Loucy (cell line): Measurements from ENCODE around the gene GADL1.

Source experiments
- H2AFZ ChIP-seq: fragments of 200-600 bp; sonication (generic); 2 replicates; pipeline ENCODE4 v1.6.0; 2016; ENCODE audit warnings: antibody characterized with exemption, mild to moderate bottlenecking, low read length, moderate library complexity
- H3F3A ChIP-seq: fragments of 200-600 bp; 2 replicates; pipeline ENCODE4 v1.6.0; 2016; ENCODE audit warnings: antibody characterized with exemption, low read depth, mild to moderate bottlenecking
- H3K27me3 ChIP-seq: fragments of 200-600 bp; sonication (generic); 2 replicates; pipeline ENCODE4 v1.6.1; 2014; ENCODE audit warnings: low read length, mild to moderate bottlenecking; ENCODE audit not compliant: insufficient read depth, poor library complexity, severe bottlenecking
- H3K36me3 ChIP-seq: fragments of 200-600 bp; sonication (generic); 2 replicates; pipeline ENCODE4 v1.6.1; 2016; ENCODE audit warnings: low read length; ENCODE audit not compliant: insufficient read depth
- H3K4me1 ChIP-seq: fragments of 200-600 bp; sonication (generic); 2 replicates; pipeline ENCODE4 v1.5.1; 2014; ENCODE audit warnings: low read length, mild to moderate bottlenecking; ENCODE audit not compliant: insufficient read depth, poor library complexity, severe bottlenecking
- H3K4me2 ChIP-seq: fragments of 200-600 bp; sonication (generic); 2 replicates; pipeline ENCODE4 v1.6.0; 2014; ENCODE audit warnings: antibody characterized with exemption, low read length, low read depth, mild to moderate bottlenecking; ENCODE audit not compliant: poor library complexity, severe bottlenecking
- H3K4me3 ChIP-seq: fragments of 200-600 bp; sonication (generic); 2 replicates; pipeline ENCODE4 v1.5.1; 2014; ENCODE audit warnings: low read length, mild to moderate bottlenecking, mixed read lengths; ENCODE audit not compliant: poor library complexity, severe bottlenecking
- H3K79me2 ChIP-seq: fragments of 200-600 bp; sonication (generic); 2 replicates; pipeline ENCODE4 v1.6.1; 2014; ENCODE audit warnings: low read length; ENCODE audit not compliant: insufficient read depth
- H3K9ac ChIP-seq: fragments of 200-600 bp; sonication (generic); 2 replicates; pipeline ENCODE4 v1.6.0; 2014; ENCODE audit warnings: mild to moderate bottlenecking, low read depth, low read length, moderate library complexity; ENCODE audit not compliant: poor library complexity, severe bottlenecking
- H3K9me2 ChIP-seq: fragments of 200-600 bp; sonication (generic); replicated peaks from 2 replicates; pipeline ENCODE4 v1.6.1; 2016; ENCODE audit warnings: low read depth, low read length, mixed read lengths
- H3K9me3 ChIP-seq: fragments of 200-600 bp; sonication (generic); 2 replicates; pipeline ENCODE4 v1.6.1; 2014; ENCODE audit warnings: mild to moderate bottlenecking, antibody characterized with exemption, low read length, low read depth; ENCODE audit not compliant: insufficient read depth
- H4K20me1 ChIP-seq: fragments of 200-600 bp; sonication (generic); 2 replicates; pipeline ENCODE4 v1.6.0; 2014; ENCODE audit warnings: antibody characterized with exemption, low read length, mild to moderate bottlenecking; ENCODE audit not compliant: insufficient read depth, poor library complexity, severe bottlenecking
- EZH2phosphoT487 ChIP-seq: fragments of 200-600 bp; IDR thresholded peaks from 2 replicates; pipeline ENCODE4 v1.6.1; 2018; ENCODE audit warnings: antibody characterized with exemption, mild to moderate bottlenecking, moderate library complexity, borderline replicate concordance
- TF ChIP-seq, protein P1 (sequence below): fragments of 200-600 bp; sonication (generic); conservative IDR thresholded peaks from 2 replicates; pipeline ENCODE4 v1.5.1; 2014; ENCODE audit warnings: mild to moderate bottlenecking, antibody characterized with exemption, low read length

Gene GADL1

GRCh38 chr3:30845606-30846005 is 48.9 kb downstream of the GADL1 start:
- no peaks in the 10 kb centered on the region for H3K4me1 ChIP-seq
- H3K9ac ChIP-seq: no peak overlapping the region
- H3K4me3 ChIP-seq: no peak overlapping the region
- no peaks in the 10 kb centered on the region for H3K9me3 ChIP-seq
- no peak overlapping the region for H3K4me2 ChIP-seq
- no peaks in the 10 kb centered on the region for H3K79me2 ChIP-seq
- H4K20me1 ChIP-seq: no peaks in the 10 kb centered on the region
- TF ChIP-seq EZH2phosphoT487: no peak
- TF ChIP-seq, protein P1, sequence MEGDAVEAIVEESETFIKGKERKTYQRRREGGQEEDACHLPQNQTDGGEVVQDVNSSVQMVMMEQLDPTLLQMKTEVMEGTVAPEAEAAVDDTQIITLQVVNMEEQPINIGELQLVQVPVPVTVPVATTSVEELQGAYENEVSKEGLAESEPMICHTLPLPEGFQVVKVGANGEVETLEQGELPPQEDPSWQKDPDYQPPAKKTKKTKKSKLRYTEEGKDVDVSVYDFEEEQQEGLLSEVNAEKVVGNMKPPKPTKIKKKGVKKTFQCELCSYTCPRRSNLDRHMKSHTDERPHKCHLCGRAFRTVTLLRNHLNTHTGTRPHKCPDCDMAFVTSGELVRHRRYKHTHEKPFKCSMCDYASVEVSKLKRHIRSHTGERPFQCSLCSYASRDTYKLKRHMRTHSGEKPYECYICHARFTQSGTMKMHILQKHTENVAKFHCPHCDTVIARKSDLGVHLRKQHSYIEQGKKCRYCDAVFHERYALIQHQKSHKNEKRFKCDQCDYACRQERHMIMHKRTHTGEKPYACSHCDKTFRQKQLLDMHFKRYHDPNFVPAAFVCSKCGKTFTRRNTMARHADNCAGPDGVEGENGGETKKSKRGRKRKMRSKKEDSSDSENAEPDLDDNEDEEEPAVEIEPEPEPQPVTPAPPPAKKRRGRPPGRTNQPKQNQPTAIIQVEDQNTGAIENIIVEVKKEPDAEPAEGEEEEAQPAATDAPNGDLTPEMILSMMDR: no peak
- no peak overlapping the region for H2AFZ ChIP-seq
- H3K9me2 ChIP-seq: no peaks in the 10 kb centered on the region
- no peaks in the 10 kb centered on the region for H3F3A ChIP-seq
- no peaks in the 10 kb centered on the region for H3K27me3 ChIP-seq
- no peaks in the 10 kb centered on the region for H3K36me3 ChIP-seq

DNA sequence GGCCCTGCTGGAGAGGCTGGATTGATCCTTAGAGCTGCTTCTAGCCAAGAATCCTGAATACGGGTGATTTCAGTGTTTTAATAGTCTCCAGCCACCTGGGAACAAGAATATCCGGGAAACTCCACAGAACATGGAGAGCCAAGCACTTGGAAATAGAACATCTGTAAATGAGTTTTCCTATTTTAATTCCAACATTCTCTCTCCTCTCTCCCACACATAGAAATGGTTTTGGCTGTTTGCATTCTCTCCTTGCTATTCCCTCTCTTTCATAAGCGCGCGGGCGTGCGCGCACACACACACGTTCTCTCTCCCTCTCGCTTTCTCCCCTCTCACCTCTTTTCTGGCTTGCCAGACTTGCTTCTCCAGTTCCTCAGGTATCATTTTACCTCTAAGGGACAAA is 50.6 kb downstream of the GADL1 start:
- no peaks in the 10 kb centered on the region for H3F3A ChIP-seq
- TF ChIP-seq, protein P1: no peak
- no peak for TF ChIP-seq EZH2phosphoT487
- H3K4me1 ChIP-seq: no peaks in the 10 kb centered on the region
- H3K9me2 ChIP-seq: no peaks in the 10 kb centered on the region
- no peaks in the 10 kb centered on the region for H3K9me3 ChIP-seq
- H3K4me2 ChIP-seq: no peak overlapping the region
- H3K9ac ChIP-seq: no peak overlapping the region
- H2AFZ ChIP-seq: no peak overlapping the region
- no peak overlapping the region for H3K4me3 ChIP-seq
- no peaks in the 10 kb centered on the region for H4K20me1 ChIP-seq
- no peaks in the 10 kb centered on the region for H3K27me3 ChIP-seq
- H3K36me3 ChIP-seq: no peaks in the 10 kb centered on the region
- H3K79me2 ChIP-seq: no peaks in the 10 kb centered on the region

- Histone ChIP-seq H3K9me3 (no peaks in the 10 kb centered on the region), H3K36me3 (no peaks in the 10 kb centered on the region), H3K27me3 (no peaks in the 10 kb centered on the region), H3K4me2 (no peak overlapping the region), H3K9me2 (no peaks in the 10 kb centered on the region), H3K4me3 (no peak overlapping the region), H3K4me1 (no peaks in the 10 kb centered on the region), H3K9ac (no peak overlapping the region), H3K79me2 (no peaks in the 10 kb centered on the region), H4K20me1 (no peaks in the 10 kb centered on the region), H3F3A (no peaks in the 10 kb centered on the region), H2AFZ (no peak overlapping the region)
- TF ChIP-seq, protein P1: no peak
- TF ChIP-seq EZH2phosphoT487: no peak
These were observed 58.3 kb downstream of the GADL1 start for GRCh38 chr3:30836141-30836540.
